Measurements from ENCODE around the gene CTDP1. TPM values are rescaled to one million over a fixed set of nuclear protein-coding genes. Genes with fewer than 3 reads are reported as not detected.

Gene CTDP1
- total RNA-seq, 1 donor from 2014 or later = 29.7 TPM

GRCh38 chr18:79639072-79639829, 40.4 kb upstream of the CTDP1 start:
- Histone ChIP-seq H3K4me3 (ENCODE audit: low read depth, low read length) (no peak overlapping the region), H3K27me3 (ENCODE audit: control insufficient read depth, insufficient read depth, low read length) (peaks cover 21% of the 10 kb centered on the region), H3K36me3 (ENCODE audit: control insufficient read depth, insufficient read depth, low read length) (no peaks in the 10 kb centered on the region)
- no peak for TF ChIP-seq CTCF (IDR thresholded peaks at IDR 0.05; ENCODE audit: insufficient read depth, low read length, poor library complexity, severe bottlenecking)
- DNase-seq (ENCODE audit: low read depth) = no peak

GRCh38 chr18:79640064-79640672, 39.4 kb upstream of the CTDP1 start:
- no peak for TF ChIP-seq CTCF (IDR thresholded peaks at IDR 0.05; ENCODE audit: insufficient read depth, low read length, poor library complexity, severe bottlenecking)
- Histone ChIP-seq H3K4me3 (ENCODE audit: low read depth, low read length) (no peak overlapping the region), H3K27me3 (ENCODE audit: control insufficient read depth, insufficient read depth, low read length) (peaks cover 21% of the 10 kb centered on the region), H3K36me3 (ENCODE audit: control insufficient read depth, insufficient read depth, low read length) (no peaks in the 10 kb centered on the region)
- DNase-seq (ENCODE audit: low read depth) = no peak

- Histone ChIP-seq H3K27me3 (ENCODE audit: control insufficient read depth, insufficient read depth, low read length) (peaks cover 21% of the 10 kb centered on the region), H3K4me3 (ENCODE audit: low read depth, low read length) (no peak overlapping the region), H3K36me3 (ENCODE audit: control insufficient read depth, insufficient read depth, low read length) (no peaks in the 10 kb centered on the region)
- no peak for TF ChIP-seq CTCF (IDR thresholded peaks at IDR 0.05; ENCODE audit: insufficient read depth, low read length, poor library complexity, severe bottlenecking)
- no peak for DNase-seq (ENCODE audit: low read depth)
These were observed 38.7 kb upstream of the CTDP1 start for GRCh38 chr18:79640875-79641274.

- no peak for DNase-seq (ENCODE audit: low read depth)
- Histone ChIP-seq H3K36me3 (ENCODE audit: control insufficient read depth, insufficient read depth, low read length) (no peaks in the 10 kb centered on the region), H3K27me3 (ENCODE audit: control insufficient read depth, insufficient read depth, low read length) (peaks cover 21% of the 10 kb centered on the region), H3K4me3 (ENCODE audit: low read depth, low read length) (no peak overlapping the region)
- no peak for TF ChIP-seq CTCF (IDR thresholded peaks at IDR 0.05; ENCODE audit: insufficient read depth, low read length, poor library complexity, severe bottlenecking)
These were observed 37.7 kb upstream of the CTDP1 start for GRCh38 chr18:79641722-79642497.

- Histone ChIP-seq H3K4me3 (ENCODE audit: low read depth, low read length) (no peak overlapping the region), H3K27me3 (ENCODE audit: control insufficient read depth, insufficient read depth, low read length) (peaks cover 15% of the 10 kb centered on the region), H3K36me3 (ENCODE audit: control insufficient read depth, insufficient read depth, low read length) (no peaks in the 10 kb centered on the region)
- no peak for TF ChIP-seq CTCF (IDR thresholded peaks at IDR 0.05; ENCODE audit: insufficient read depth, low read length, poor library complexity, severe bottlenecking)
- DNase-seq (ENCODE audit: low read depth) = no peak
These were observed 37.0 kb upstream of the CTDP1 start for GRCh38 chr18:79642626-79643025.

All from kidney epithelial cell (primary cell).